ENCODE measurements around the gene EIPR1.
"Not testable (repeated sequence)": the region's sequence is repeated elsewhere in the genome, so short reads cannot be mapped to it uniquely, and the experiment has no call there.

EIPR1 gene

DNA sequence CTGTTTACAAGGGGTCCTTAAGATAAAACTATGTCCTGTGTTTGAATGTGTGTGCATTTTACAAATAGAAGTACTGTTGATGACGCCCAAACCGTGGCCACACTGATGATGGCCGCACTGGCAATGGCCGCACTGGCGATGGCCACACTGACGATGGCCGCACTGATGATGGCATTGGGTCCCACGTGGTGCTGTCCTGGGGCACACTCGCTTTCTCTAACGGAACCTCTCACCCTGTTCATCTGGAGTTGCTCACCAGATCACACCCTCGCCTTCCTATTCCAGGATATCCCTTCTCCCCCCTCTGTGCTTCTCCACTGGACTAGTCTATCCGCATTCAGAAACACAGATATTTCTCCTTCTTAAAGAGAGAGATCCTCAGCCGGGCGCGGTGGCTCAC, 192.4 kb downstream of the EIPR1 start:
- DNase-seq, result no peak

DNA sequence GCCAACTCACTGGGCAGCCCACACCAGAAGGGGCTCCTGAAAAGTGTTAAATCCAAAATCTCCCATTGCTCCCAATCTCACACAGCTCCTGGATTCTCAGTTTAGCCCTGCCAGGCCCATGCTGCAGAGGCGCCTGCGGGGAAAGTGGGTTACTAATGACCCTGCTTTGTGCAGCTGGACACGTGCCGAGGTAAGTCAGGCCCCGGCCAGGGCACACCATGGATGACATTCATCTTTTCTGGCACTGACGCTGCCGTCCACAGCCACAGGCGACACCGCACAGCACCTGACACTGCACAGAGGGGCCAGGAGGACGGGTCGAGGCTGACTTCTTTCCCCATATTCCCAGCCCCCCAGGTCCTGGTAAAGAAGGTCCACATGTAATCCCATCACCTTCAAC, 193.5 kb downstream of the EIPR1 start:
- no peak for DNase-seq

DNA sequence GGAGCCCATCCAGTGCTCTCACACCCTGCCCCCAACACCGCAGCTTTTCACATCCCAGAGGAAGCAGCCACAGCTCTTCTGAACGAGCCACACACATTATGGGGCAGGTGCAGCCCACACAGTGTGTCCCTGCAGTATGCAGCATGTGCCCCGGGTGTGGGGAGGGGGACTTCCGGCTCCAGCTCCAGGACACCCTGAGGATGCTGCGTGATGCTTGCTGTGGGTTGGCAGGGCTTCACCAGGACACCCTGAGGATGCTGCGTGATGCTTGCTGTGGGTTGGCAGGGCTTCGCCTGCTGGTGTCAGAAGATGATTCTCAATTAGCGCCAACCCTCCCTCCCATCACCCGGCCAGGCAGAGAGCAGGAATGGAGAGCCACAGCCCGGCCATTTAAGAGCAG, 193.9 kb downstream of the EIPR1 start:
- no peak for DNase-seq

DNA sequence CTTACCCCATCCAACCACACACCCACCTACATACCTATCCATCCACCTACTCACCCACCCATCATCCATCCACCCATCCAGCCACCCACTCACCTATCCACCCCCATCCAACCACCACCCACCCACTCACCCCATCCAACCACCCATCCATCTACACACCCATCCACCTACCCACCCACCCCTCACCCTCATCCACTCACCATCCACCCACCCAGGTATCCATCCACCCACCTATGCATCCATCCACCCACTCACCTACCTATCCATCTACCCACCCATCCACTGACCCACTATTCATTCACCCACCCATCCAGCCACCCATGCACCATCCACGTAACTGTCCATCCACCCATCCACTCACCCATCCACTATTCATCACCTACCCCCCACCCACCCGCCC, 194.8 kb downstream of the EIPR1 start:
- DNase-seq, result no peak

DNA sequence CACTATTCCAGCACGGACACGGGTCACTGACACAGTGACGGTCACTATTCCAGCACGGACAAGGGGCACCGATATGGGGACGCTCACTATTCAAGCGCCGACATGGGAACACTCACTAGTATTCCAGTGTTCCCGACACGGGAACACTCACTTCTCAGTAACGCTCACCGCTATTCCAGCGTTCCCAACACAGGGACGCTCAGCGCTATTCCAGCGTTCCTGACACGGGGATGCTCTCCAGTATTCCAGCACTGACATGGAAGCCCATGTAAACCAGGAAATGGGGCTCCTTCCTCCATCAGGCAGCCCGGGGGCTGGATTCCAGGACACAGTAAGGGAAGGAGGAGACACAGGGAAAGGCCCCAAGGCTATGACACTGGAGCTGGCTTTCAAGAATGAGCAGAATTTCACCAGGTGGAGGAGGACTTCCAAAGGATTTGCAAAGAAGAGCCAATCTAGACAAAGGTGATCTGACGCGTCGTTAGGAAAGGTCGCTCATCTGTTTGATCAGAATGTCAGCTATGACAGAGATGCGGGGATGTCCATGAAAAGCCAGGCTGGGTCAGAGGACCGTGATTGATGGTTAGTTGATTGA, 196.1 kb downstream of the EIPR1 start:
- no peak for DNase-seq

DNA sequence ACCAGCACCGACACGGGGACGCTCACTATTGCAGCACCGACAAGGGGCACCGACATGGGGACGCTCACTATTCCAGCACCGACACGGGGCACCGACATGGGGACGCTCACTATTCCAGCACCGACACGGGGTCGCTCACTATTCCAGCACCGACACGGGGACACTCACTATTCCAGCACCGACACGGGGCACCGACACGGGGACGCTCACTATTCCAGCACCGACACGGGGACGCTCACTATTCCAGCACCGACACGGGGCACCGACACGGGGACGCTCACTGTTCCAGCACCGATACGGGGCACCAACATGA, 196.8 kb downstream of the EIPR1 start:
- not testable (repeated sequence) for DNase-seq

DNA sequence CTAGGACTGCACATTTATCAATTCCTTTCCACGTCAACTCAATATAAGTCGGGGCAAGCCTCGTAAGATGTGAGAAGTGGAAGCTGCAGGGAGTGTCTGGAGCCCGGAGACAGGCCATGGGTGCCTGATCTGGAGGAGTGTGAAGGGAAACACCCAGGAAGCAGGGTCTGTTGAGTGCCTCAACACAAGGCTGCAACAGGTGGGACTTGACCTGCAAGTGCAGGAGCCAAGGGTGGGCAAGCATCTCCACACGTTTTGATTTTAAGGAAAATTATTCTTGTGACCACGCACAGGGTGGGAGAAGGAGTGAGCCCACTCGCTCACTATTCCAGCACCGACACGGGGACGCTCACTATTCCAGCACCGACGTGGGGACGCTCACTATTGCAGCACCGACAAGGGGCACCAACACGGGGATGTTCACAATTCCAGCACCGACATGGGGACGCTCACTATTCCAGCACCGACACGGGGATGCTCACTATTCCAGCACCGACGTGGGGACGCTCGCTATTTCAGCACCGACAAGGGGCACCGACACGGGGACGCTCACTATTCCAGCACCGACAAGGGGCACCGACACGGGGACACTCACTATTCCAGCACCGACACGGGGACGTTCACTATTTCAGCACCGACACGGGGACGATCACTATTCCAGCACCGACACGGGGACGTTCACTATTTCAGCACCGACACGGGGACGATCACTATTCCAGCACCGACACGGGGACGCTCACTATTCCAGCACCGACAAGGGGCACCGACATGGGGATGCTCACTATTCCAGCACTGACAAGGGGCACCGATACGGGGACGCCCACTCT, 197.3 kb downstream of the EIPR1 start:
- no peak for DNase-seq

DNA sequence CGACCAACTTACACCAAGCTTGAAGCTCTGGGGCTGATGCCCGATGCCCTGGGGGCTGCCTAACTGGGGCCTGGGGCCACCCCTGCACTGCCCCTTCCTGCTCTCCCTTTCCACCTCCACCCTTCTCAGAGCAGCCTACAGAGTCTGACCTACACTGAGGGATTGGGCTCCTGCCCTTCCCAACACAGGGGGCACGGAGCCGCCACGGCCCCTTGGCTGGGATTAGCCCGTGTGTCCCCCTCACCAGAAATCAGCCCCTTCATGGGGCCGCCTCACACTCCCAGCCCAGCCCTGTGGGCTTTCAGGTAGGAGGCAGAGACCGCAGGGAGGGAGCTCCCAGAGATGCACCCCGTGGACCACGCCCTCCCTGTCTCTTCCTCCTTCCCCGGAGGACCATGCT, 198.0 kb downstream of the EIPR1 start:
- no peak for DNase-seq

DNA sequence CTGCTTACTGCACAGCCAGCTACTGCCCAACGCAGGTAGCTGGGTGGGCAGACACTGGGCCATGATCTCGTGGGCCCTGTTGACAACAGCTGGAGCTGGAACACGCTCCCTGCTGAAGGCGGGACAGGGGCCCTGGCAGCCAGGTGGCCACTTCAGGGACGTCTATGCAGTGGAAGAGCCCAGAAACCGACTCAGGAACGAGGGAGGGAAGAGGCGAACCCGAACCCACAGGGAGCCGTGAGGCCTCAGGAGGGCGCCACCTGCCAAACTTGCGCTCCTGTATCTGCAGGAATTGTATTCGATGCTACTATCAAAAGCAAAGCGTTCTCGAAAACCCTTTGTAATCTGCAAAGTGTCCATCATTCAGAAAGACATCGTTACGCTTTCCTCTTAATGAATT, 198.4 kb downstream of the EIPR1 start:
- DNase-seq, result no peak

DNA sequence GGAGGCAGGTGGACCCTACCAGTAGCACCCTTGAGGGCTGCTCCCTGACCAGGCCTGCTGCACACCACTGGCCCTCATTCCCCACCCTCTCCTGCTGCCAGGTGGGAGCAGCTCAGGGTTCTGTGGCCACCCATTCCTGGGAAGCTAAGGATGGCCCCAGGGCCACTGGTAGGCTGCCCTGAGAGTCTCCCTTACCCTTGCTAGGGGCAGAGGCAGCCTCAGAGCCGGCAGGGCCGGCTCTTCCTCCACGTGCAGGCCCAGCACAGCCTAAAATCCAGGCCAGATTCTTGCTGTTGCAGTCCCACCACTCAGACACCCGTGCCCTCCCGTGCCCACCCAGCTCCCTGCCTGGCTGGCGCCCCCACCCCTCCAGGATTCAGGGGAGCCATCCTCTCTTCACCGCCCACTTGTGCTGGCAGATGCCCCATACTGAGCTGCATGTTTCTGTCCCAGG, 199.0 kb downstream of the EIPR1 start:
- no peak for DNase-seq

DNA sequence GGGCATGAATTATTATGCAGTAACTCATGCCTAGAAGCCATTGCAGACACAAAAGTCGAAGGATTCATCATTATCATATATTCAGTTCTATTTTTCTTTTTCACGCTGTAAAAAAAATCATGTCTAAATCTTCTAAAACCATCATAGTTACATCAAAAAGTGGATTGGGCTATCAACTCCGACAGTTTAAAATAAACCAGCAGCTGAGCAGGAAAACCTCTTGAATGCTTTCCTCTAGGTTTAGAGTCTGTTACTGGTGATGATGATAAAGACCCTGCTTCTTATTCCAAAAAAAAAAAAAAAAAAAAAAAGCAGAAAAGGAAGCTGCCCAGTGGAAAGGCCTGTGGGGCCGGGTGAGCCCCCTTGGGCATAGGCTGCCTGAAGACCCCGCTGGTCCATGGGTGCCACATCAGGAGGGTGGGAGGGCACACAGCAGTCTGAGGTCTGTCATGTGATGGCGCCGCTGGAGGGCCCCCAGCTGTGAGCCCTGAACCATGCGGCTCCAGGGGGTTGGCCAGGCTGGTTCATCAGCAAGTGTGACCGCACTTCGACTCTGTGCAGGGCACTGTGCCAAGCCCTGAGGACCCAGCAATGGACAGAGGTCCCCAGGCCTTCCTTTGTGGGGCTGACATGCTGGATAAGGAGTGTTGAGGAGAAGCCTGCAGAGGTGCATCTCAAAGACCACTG, 199.6 kb downstream of the EIPR1 start:
- no peak for DNase-seq

DNA sequence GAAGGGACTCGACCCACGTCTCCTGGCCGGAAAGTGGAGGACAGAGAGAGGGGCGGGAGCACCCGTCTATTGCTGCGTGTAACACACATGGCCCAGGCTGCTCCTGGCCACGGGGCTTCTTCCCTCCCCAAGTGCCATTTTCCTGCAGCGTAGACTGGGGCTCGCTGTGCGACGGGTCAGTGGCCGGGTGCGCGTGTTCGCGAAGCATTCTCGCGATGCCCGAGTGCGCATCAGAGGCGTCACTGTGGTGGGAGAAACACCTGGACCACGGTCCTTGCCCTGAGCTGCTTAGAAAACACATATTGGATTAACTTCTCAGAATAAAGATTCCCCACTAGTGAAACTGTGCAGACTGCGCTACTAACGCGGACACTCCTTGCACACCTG, 200.8 kb downstream of the EIPR1 start:
- no peak for DNase-seq

DNA sequence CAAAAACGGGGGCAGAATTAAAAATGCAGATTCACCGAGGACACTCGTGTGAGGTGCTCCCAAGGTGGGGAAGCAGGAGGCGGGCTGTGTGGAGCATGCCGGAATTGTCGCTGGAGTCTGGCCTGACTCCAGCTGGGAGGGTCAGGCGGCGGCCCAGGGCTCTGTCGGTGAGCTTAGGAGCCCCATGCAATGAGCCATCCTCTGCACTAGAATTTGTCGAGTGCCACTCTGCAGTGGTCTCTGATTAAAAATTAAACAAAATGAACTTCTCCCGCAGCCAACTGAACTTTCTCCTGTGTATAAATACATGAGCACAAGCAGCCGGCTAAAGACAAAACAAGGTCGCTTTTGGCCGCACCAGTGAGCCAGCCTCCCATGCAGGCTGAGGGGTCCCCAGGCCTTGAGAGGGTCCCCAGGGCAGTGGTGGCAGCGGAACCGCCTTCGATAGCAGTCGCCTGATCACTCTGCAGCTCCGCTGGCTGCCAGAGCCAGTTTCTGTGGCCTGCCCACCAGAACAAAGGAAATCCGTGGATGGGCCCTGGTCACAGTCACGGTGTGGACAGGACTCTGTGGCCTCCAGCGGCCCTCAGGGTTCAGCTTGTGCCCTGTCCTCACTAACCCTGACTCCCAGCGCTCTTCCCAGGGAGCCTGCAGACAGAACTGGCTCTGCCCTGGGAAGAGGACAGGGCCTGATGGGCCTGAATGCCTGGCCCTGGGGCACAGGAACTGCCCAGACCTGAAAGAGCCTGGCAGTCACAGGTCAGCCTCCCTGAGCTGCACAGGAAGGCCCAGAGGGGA, 201.3 kb downstream of the EIPR1 start:
- DNase-seq, result no peak

DNA sequence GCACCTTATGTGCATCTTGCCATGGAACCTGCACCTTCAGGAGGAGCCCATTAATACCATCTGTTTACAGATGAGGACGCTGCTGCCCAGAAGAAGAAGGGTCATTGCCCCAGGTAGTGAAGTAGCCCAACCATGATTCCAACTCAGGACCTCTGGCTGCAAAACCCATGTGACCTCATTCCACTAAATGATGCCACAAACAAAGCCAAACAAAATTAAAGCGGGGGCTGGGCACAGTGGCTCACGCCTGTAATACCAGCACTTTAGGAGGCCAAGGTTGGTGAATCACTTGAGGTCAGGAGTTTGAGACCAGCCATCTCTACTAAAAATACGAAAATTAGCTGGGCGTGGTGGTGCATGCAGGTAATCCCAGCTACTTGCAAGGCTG, 202.1 kb downstream of the EIPR1 start:
- no peak for DNase-seq

DNA sequence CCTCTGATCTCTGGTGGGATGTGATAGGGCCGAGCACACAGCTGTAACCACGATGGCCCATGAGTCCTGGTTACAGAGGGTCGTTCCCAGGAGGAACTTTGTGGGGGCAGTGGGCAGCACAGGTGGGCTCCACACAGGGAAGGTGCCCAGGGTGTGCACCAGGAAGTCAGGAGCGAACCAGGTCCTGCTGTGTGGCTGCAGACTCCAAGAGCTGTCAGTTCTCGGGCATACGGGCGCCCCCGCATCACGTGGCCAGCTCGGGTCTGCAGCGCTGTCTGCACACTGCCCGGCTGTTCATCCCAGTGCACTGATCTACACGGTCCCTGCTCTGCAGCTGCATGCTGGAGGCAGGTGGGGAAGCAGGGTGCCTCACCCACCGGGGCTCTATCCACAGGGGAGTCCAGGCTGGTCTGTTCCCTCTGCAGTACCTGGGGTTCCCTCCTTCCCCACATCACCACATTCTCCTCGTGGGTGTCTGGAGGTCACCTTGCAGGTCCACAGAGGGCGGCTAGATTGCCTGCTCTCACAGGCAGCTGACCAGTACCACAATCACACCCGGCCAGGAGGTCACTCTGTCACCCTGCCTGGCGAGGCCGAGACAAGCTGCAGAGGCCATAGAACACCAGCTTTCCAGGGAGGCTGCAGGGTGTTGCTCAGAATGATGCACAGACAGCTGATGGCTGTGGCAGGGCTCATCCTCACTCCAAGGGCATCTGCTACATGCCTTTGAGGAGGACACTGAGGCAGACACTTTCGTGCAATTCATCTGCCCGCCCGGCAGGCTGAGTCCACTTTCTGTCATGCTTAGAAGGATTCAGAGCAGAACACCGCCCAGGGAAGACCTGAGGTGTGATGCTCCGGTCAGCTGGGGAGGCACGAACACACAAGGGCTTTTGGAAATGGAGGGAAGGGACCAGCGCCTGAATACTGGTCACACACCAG, 202.7 kb downstream of the EIPR1 start:
- DNase-seq, result no peak

DNA sequence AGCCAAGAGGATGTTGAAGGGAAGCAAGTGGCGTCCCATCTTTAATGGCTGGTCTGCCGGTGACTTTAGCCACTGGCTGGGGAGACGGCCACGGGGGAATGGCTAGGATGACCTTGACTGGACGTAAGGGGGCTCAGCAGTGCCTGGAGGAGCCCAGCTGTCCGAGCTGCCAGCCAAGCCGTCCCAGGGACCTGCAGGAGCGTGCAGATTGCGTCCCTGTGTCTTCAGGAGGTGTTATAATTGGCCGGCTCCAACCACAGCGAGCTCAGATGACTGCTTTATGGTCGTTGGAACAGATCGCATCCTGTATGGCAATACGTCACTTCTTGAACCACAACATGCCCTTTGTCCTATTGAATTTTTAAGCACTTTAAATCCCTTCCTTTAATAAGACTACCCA, 204.6 kb downstream of the EIPR1 start:
- no peak for DNase-seq

DNA sequence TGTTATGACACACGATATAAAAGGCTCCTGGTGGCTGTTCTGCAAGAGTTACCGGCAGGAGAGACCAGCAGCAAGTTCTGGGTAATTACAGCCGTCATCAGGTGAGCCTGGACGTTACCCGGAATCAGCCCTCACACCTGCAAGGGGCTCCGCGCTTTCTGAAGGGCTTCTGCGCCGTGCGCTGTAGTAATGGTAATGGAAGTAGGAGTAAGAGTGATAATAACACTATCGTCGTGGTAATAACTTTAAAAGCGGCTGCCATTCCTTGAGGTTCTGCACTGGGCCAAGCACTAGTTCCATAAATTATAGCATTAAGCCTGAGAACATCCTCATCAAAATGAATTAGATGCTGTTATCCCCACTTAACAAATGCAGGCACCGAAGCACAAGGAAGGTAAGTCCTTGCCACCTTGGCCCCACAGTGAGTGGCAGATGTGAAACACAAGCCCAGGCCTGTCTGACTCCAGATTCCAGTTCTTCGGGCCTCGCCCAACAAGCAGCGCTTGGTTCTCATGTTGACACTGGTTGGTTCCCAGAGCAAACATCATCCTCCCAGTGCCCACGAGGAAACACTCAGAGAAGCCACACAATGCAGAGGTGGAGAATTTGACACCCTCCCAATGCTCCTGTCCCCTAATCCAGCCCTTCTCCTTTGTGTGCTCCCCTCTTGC, 205.2 kb downstream of the EIPR1 start:
- DNase-seq, result no peak

DNA sequence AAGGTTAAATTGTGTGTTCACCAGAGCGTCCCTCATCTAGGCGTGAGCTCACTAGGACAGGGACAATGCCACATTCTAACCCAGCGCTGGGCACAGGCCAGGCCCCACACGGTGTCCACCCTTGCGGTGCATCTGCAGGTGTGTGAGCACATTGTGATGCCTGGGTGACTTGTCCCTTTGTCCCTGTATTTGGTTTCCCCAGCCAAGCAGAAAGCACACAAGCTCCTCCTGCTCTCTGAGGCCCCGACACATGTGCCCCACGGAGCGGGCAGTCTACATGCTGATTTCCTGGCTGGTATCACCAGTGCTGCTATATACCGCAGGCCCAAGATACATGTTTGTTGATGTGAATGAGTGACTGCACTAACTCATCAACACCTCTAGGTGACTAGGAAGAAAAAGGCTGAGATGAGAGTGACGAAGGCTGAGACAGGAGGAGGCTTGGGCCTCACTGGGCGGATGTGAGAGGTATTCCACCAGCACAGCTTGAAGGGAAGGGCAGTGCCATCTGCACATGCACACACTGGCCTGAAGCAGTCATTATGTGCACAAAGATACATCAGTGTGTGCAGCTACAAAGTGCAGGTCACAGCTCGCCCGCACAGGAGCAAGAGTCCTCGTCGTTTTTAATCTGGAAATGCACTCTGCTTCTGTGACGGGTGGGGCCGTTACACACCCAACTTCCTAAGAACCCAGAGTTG, 205.9 kb downstream of the EIPR1 start:
- DNase-seq, result no peak

DNA sequence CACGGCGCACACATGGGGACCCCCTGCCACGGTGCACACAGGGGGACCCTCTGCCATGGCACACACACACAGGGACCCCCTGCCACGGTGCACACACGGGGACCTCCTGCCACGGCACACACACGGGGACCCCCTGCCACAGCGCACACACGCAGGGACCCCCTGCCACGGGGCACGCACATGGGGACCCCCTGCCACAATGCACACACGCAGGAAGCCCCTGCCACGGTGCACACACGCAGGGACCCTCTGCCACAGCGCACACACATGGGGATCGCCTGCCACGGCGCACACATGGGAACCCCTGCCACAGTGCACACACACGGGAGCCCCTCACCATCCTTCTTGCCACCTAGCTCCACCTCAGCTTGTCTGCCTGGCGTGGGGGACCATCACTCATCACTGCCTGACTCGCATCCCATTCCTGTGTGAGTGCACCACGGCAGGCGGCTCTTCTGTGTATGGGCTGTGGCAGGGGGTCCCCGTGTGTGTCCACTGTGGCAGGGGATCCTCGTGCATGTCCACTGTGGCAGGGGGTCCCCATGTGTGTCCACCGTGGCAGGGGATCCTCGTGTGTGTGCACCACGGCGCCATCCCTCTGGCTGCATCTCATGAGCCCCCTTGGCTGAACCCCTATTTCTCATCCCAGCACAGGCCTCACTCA, 206.7 kb downstream of the EIPR1 start:
- DNase-seq, result no peak

DNA sequence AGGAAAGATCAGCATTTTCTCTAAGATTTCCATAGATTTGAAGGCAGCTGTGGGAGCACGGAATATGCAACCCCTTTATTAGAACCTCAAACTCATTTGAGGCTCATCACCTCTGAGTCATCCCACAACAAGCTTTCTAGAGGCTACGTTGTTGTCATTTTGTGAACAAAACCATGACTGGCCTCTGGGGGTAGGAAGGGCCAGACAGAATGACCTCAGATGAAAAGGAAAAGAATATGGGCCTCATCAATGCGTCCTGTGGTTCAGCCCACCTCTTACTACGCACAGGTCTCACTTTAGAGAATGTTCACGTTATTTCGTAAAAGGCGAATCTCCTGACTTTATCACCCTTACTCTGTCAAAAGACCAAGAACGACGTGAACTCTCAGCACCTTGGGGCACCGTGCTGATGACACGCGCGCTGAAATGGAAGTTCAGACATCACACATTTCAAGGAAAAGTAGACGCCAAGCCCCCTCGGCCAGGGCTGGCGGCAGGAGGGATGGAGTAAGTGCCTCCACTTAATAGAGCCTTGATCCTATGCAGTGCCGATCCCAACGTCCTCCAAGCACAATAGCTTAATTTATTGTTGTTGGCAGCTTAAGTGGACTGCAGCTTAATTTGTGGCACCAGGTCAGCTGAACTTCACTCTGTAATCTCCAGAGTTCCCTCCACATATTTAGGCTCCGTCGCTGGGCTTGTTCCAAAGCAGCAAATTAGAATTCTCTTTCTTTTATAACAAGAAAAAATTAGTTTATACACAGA, 208.3 kb downstream of the EIPR1 start:
- DNase-seq, result no peak

All from COR-L47 (cell line).